ENCODE results near the gene IKZF5. TPM values are rescaled to one million over a fixed set of nuclear protein-coding genes. Genes with fewer than 3 reads are reported as not detected.

The IKZF5 gene
- total RNA-seq, 1 experiment from 2014 or later: 10.4 TPM

DNA sequence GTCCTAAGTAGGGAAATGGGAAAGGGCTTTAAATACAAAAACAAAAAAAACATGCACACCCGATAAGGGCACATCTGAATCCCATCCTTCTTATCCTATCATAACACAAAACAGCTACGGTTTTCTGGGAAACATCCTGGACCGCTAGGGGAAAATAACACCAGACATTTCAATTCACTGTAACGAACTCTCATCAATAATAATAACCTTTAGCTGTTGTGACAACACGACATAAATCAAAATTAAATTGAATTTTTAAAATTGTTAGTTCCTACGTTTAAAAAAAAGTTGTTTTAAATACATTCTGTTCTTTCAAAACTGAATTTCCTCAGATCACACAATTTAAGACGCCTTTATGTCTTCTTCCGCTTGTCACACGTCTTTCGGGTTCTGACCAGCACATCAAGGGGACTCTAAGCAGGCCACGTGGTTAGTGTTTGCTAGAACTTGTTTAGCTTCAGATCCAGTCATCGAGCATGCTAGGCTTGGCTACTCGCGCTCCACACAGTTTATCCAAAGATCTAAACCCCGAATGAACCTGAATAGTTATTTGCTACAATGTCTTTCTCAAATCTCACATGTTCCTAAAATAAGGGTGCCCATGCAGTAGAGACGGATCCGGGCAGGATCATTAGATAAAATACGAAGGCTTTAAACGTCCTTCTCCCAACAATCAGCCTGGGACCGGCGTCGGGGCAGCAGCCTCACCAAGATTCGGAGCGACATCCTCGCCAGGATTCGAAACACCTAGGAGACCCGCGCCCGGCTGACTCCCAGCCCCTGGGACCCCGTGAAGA lies 839 bp downstream of the IKZF5 start:
- intact Hi-C loops (cut with micrococcal nuclease; ENCODE audit: unreplicated experiment): loop anchor here (1.0 to 2.0 kb wide), 3 partner anchors 14 to 53 kb away; partner anchors contain the start of genes C10orf88 and PSTK
- ChIA-PET CTCF (interaction anchor here (1.1 kb wide), 1 partner anchor 987 kb away, joined by 3 read pairs; no protein-coding TSS in a partner anchor), POLR2A (interaction anchor here (1.0 to 2.1 kb wide), 2 partner anchors 13 to 28 kb away, joined by 4 to 11 read pairs; partner anchors contain the start of gene PSTK)
- H3K4me3 ChIP-seq (ENCODE audit: low read depth, low read length): peak overlapping the region; percentile 99
- Mint-ChIP-seq H3K36me3 (ENCODE audit: insufficient read depth, unreplicated experiment) (peaks cover 13% of the 10 kb centered on the region), H3K27ac (ENCODE audit: unreplicated experiment) (peak overlapping the region; percentile 98), H3K9me3 (ENCODE audit: unreplicated experiment) (no peaks in the 10 kb centered on the region), H3K4me3 (ENCODE audit: unreplicated experiment) (peak overlapping the region; percentile 91), H3K27me3 (ENCODE audit: insufficient read depth, unreplicated experiment) (no peaks in the 10 kb centered on the region), H3K4me1 (ENCODE audit: low read depth, unreplicated experiment) (peaks cover 7% of the 10 kb centered on the region)
- BruUV-seq (replicated peaks): TSS peak; percentile 30
- no peaks in the 10 kb centered on the region for H3K36me3 ChIP-seq (ENCODE audit: control insufficient read depth, insufficient read depth, low read length)
- H3K9me3 ChIP-seq: no peaks in the 10 kb centered on the region
- TF ChIP-seq, protein P1, sequence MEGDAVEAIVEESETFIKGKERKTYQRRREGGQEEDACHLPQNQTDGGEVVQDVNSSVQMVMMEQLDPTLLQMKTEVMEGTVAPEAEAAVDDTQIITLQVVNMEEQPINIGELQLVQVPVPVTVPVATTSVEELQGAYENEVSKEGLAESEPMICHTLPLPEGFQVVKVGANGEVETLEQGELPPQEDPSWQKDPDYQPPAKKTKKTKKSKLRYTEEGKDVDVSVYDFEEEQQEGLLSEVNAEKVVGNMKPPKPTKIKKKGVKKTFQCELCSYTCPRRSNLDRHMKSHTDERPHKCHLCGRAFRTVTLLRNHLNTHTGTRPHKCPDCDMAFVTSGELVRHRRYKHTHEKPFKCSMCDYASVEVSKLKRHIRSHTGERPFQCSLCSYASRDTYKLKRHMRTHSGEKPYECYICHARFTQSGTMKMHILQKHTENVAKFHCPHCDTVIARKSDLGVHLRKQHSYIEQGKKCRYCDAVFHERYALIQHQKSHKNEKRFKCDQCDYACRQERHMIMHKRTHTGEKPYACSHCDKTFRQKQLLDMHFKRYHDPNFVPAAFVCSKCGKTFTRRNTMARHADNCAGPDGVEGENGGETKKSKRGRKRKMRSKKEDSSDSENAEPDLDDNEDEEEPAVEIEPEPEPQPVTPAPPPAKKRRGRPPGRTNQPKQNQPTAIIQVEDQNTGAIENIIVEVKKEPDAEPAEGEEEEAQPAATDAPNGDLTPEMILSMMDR (IDR thresholded peaks at IDR 0.05; ENCODE audit: insufficient read depth in 1 of 2, low read depth in 1 of 2, low read length in 1 of 2, severe bottlenecking in 1 of 2, unreplicated experiment in 1 of 2): no peak
- H3K27me3 ChIP-seq (replicated peaks; ENCODE audit: control insufficient read depth, insufficient read depth, low read length): no peaks in the 10 kb centered on the region
- H3K4me1 ChIP-seq: peaks cover 9% of the 10 kb centered on the region; the same call in 1 of the 2 replicates
- DNase-seq: peak; percentile 44 to 57

DNA sequence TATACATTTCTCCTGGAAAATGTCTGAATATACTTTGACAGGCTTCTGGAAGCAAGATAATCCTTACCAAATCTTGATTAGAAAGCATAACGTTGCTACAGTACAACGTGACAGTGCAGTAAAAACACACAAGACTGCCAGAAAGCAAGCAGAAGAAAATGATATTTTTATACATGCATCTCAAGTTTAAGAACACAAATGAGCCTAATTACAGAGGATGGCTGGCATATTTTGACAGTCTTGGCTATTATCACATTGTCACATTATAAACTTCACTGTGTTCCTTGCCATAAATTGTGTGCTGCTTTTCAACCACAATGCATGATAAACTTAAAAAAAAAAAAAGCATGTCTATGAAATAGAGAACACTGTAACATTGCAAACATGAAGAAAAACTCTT lies 4.3 kb downstream of the IKZF5 start:
- POLR2A ChIA-PET: no interaction called here
- H3K36me3 ChIP-seq (ENCODE audit: control insufficient read depth, insufficient read depth, low read length): no peaks in the 10 kb centered on the region
- H3K4me3 ChIP-seq (ENCODE audit: low read depth, low read length): no peak overlapping the region
- Mint-ChIP-seq H3K4me1 (ENCODE audit: low read depth, unreplicated experiment) (peaks cover 7% of the 10 kb centered on the region), H3K27me3 (ENCODE audit: insufficient read depth, unreplicated experiment) (no peaks in the 10 kb centered on the region), H3K4me3 (ENCODE audit: unreplicated experiment) (no peak overlapping the region), H3K9me3 (ENCODE audit: unreplicated experiment) (no peaks in the 10 kb centered on the region), H3K36me3 (ENCODE audit: insufficient read depth, unreplicated experiment) (peaks cover 8% of the 10 kb centered on the region), H3K27ac (ENCODE audit: unreplicated experiment) (no peak overlapping the region)
- peaks cover 5% of the 10 kb centered on the region; the same call in 1 of the 2 replicates for H3K4me1 ChIP-seq
- CTCF ChIA-PET: no interaction called here
- H3K9me3 ChIP-seq: no peaks in the 10 kb centered on the region
- intact Hi-C loops (cut with micrococcal nuclease; ENCODE audit: unreplicated experiment): no loop called here
- no TSS peak for BruUV-seq (replicated peaks)
- DNase-seq: no peak
- H3K27me3 ChIP-seq (replicated peaks; ENCODE audit: control insufficient read depth, insufficient read depth, low read length): no peaks in the 10 kb centered on the region
- TF ChIP-seq, protein P1 (IDR thresholded peaks at IDR 0.05; ENCODE audit: insufficient read depth in 1 of 2, low read depth in 1 of 2, low read length in 1 of 2, severe bottlenecking in 1 of 2, unreplicated experiment in 1 of 2): no peak

DNA sequence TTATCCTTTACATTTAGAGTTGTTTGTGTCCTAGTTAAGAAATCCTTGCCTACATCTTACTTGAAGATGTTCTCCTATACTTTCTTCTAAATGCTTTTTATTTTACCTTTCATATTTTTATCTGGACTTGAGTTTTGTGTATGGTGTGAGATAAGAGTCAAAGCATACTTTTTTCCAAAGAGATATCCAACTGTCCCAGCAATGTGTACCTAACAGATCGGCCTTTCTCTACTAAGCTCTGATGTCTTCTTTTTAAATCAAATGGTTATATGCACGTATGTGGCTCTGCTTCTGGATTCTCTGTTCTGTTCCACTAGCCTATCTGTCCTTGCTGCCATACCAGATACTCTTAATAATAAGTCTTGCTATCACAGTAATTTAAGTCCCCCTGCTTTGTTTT lies 7.2 kb downstream of the IKZF5 start:
- no peaks in the 10 kb centered on the region for H3K36me3 Mint-ChIP-seq (ENCODE audit: insufficient read depth, unreplicated experiment)
- peaks cover 7% of the 10 kb centered on the region for H3K4me1 Mint-ChIP-seq (ENCODE audit: low read depth, unreplicated experiment)
- no peaks in the 10 kb centered on the region for H3K9me3 Mint-ChIP-seq (ENCODE audit: unreplicated experiment)
- no peaks in the 10 kb centered on the region for H3K36me3 ChIP-seq (ENCODE audit: control insufficient read depth, insufficient read depth, low read length)
- intact Hi-C loops (cut with micrococcal nuclease; ENCODE audit: unreplicated experiment): no loop called here
- TF ChIP-seq, protein P1 (IDR thresholded peaks at IDR 0.05; ENCODE audit: insufficient read depth in 1 of 2, low read depth in 1 of 2, low read length in 1 of 2, severe bottlenecking in 1 of 2, unreplicated experiment in 1 of 2): no peak
- no peak overlapping the region for H3K4me3 ChIP-seq (ENCODE audit: low read depth, low read length)
- H3K27ac Mint-ChIP-seq (ENCODE audit: unreplicated experiment): no peak overlapping the region
- CTCF ChIA-PET: no interaction called here
- no peaks in the 10 kb centered on the region for H3K27me3 ChIP-seq (replicated peaks; ENCODE audit: control insufficient read depth, insufficient read depth, low read length)
- H3K4me3 Mint-ChIP-seq (ENCODE audit: unreplicated experiment): no peak overlapping the region
- no peaks in the 10 kb centered on the region for H3K27me3 Mint-ChIP-seq (ENCODE audit: insufficient read depth, unreplicated experiment)
- POLR2A ChIA-PET: no interaction called here
- H3K9me3 ChIP-seq: no peaks in the 10 kb centered on the region
- no TSS peak for BruUV-seq (replicated peaks)
- no peaks in the 10 kb centered on the region for H3K4me1 ChIP-seq
- DNase-seq: no peak
